Measurements from ENCODE around the gene ANAPC16.

GRCh38 chr10:72248468-72249151, 32.8 kb downstream of the ANAPC16 start:
- TF ChIP-seq CTCF (conservative IDR thresholded peaks at IDR 0.05; ENCODE audit: low read depth in 2 of 2) (no peak), ZNF462 (CRISPR knock-in tag; IDR thresholded peaks at IDR 0.05) (no peak; the same call in none of the 2 replicates), EZH2phosphoT487 (IDR thresholded peaks at IDR 0.05; ENCODE audit: unreplicated experiment) (no peak), ETS1 (IDR thresholded peaks at IDR 0.05) (no peak), EZH2 (IDR thresholded peaks at IDR 0.05; ENCODE audit: low read depth, unreplicated experiment) (no peak), POLR2AphosphoS5 (IDR thresholded peaks at IDR 0.05; ENCODE audit: low read depth) (peak; percentile 61), REST (IDR thresholded peaks at IDR 0.05; ENCODE audit: unreplicated experiment) (no peak), STAT1 (IDR thresholded peaks at IDR 0.05; ENCODE audit: unreplicated experiment) (no peak), CREB1 (CRISPR knock-in tag; IDR thresholded peaks at IDR 0.05; ENCODE audit: low read depth) (no peak), NANOG (IDR thresholded peaks at IDR 0.05; ENCODE audit: borderline replicate concordance) (no peak), JUNB (IDR thresholded peaks at IDR 0.05; ENCODE audit: unreplicated experiment) (no peak), ZNF114 (CRISPR knock-in tag; IDR thresholded peaks at IDR 0.05) (no peak)

Data from GM23338 (cell line).